K562 (cell line): ENCODE measurements around the gene HMGN2. TPM values are rescaled to one million over a fixed set of nuclear protein-coding genes. Genes with fewer than 3 reads are reported as not detected.
A peak's percentile ranks its signal among the peaks of the same experiment; 100 is the strongest.

Experiments used
- CBX5 ChIP-seq: IDR thresholded peaks from 2 replicates; pipeline ENCODE4 v1.6.1; 2014; ENCODE audit warnings: low read depth, borderline replicate concordance
- FOS ChIP-seq: IDR thresholded peaks from 3 replicates; pipeline ENCODE4 v1.6.1; 2011; ENCODE audit not compliant: insufficient read length; ENCODE audit errors: extremely low read depth
- NFRKB ChIP-seq: fragments of 450-650 bp; IDR thresholded peaks from 2 replicates; pipeline ENCODE4 v1.6.1; 2016; ENCODE audit warnings: low read depth
- NFYB ChIP-seq: IDR thresholded peaks from 2 replicates; pipeline ENCODE4 v1.6.1; 2011; ENCODE audit warnings: mild to moderate bottlenecking, moderate library complexity; ENCODE audit not compliant: insufficient read length; ENCODE audit errors: extremely low read depth
- POLR2AphosphoS5 ChIP-seq: IDR thresholded peaks from 2 replicates; pipeline ENCODE4 v1.6.1; 2011; ENCODE audit warnings: mild to moderate bottlenecking, low read depth, low read length, moderate library complexity; ENCODE audit not compliant: control insufficient read depth, insufficient read depth
- POLR2B ChIP-seq: fragments of 450-650 bp; IDR thresholded peaks from 2 replicates; pipeline ENCODE4 v1.6.1; 2018; ENCODE audit warnings: low read depth; ENCODE audit not compliant: partially characterized antibody
- SMAD3 ChIP-seq: fragments of 450-650 bp; formaldehyde crosslinking; conservative IDR thresholded peaks from 2 replicates; pipeline ENCODE4 v1.4.0; 2020; ENCODE audit warnings: mild to moderate bottlenecking
- TARDBP ChIP-seq: fragments of 450-650 bp; IDR thresholded peaks from 2 replicates; pipeline ENCODE4 v1.6.1; 2016
- TEAD2 ChIP-seq: fragments of 450-650 bp; IDR thresholded peaks from 2 replicates; pipeline ENCODE4 v1.6.1; 2016; ENCODE audit warnings: missing genetic modification characterization, control low read depth, missing compliant biosample characterization
- YY1 ChIP-seq, 3 experiments: IDR thresholded peaks; 2 replicates each; pipeline ENCODE4 v1.6.1; 2011; ENCODE audit warnings: low read length in 2 of 3, mild to moderate bottlenecking in 2 of 3, moderate library complexity in 2 of 3, borderline replicate concordance in 1 of 3, control low read depth in 1 of 3, low read depth in 1 of 3; ENCODE audit not compliant: insufficient read depth in 3 of 3, insufficient replicate concordance in 2 of 3, control insufficient read depth in 1 of 3, insufficient read length in 1 of 3; ENCODE audit errors: extremely low read depth in 1 of 3
- ZNF311 ChIP-seq: fragments of 250-450 bp; sonication (Bioruptor Pico); IDR thresholded peaks from 2 replicates; pipeline ENCODE4 v1.4.0; 2020; ENCODE audit warnings: mild to moderate bottlenecking, moderate library complexity
- polyA plus RNA-seq, 8 experiments: library from polyadenylated mRNA; depleted of rRNA in 4 of 8; stranded (reverse) in 5 of 8; unstranded in 3 of 8; fragments of >200 nt; fragmentation: Nextera tagmentation in 2 of 8; fragmentation: Illumina TruSeq in 1 of 8; extraction: Ambion mirVana in 2 of 8; extraction: Trizol in 1 of 8; gene quantifications; 2 replicates each; pipeline versions ENCODE4 v1.2.1 to v1.2.3, GENCODE V29; 2011 to 2014; ENCODE audit warnings: inconsistent platforms in 1 of 8, missing spikeins in 1 of 8
- total RNA-seq, 7 experiments: library from RNA; depleted of rRNA in 6 of 7; stranded (reverse); fragments of >200 nt in 6 of 7; fragmentation: Illumina TruSeq in 2 of 7; extraction: Trizol in 2 of 7; gene quantifications; 2 replicates each; pipeline versions ENCODE4 v1.2.1 to v1.2.3, GENCODE V29; 2011 to 2021; ENCODE audit warnings: low replicate concordance in 1 of 7
- TF ChIP-seq, protein P1 (sequence below): fragments of 200-800 bp; sonication (Bioruptor generic); IDR thresholded peaks from 2 replicates; pipeline ENCODE4 v1.6.1; 2017; ENCODE audit warnings: missing genetic modification characterization, missing compliant biosample characterization
- TF ChIP-seq, protein P2 (sequence below): fragments of 450-650 bp; IDR thresholded peaks from 2 replicates; pipeline ENCODE4 v1.6.1; 2017; ENCODE audit warnings: antibody characterized with exemption, mild to moderate bottlenecking
- TF ChIP-seq, protein P3 (sequence below): fragments of 450-650 bp; IDR thresholded peaks from 2 replicates; pipeline ENCODE4 v1.6.1; 2017; ENCODE audit warnings: mild to moderate bottlenecking, moderate library complexity
- TF ChIP-seq, protein P4 (sequence below), 2 experiments: fragments of 450-650 bp in 1 of 2; IDR thresholded peaks; 2 replicates each; pipeline ENCODE4 v1.6.1; 2011 to 2017; ENCODE audit warnings: low read depth in 2 of 2, antibody characterized with exemption in 1 of 2, borderline replicate concordance in 1 of 2, low read length in 1 of 2, mild to moderate bottlenecking in 1 of 2, mixed read lengths in 1 of 2; ENCODE audit not compliant: control insufficient read depth in 1 of 2

The HMGN2 gene
- total and polyA plus RNA-seq, 9 of the 15 experiments (the other 6 are each of a cell fraction or from before 2014, with no cell fraction given) = 370 to 1,354 (median 965) TPM

DNA sequence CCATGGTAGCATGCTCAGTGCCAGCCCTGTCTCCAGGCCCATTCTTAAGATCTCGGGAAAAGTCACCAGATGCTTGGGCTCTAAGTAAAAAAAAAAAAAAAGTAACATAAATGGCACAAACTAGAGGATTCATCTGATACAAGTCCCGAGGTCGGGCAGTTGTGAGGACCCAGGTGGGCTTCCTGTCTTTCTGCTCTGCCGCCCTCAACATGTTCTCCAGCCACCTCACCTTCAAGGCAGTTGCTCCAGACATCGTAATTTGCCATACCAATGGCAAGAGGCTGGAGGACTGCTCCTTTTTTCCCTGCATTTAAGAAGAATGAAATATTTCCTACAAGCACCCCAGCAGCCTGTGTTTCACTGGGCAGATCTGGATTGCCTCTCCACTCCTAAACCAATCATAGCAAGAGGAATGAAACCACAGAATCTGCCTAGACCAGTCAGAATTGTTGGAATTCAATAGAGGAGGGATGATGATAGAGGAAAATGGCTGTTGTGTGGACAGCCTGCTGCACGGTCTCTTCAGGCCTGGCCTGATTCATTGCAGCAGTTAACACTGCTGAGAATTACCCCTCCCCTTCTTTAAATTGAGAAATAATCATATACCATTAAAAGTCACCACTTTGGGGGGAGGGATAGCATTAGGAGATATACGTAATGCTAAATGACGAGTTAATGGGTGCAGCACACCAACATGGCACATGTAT is 5.4 kb downstream of the HMGN2 start (continued):
- TF ChIP-seq, protein P1, sequence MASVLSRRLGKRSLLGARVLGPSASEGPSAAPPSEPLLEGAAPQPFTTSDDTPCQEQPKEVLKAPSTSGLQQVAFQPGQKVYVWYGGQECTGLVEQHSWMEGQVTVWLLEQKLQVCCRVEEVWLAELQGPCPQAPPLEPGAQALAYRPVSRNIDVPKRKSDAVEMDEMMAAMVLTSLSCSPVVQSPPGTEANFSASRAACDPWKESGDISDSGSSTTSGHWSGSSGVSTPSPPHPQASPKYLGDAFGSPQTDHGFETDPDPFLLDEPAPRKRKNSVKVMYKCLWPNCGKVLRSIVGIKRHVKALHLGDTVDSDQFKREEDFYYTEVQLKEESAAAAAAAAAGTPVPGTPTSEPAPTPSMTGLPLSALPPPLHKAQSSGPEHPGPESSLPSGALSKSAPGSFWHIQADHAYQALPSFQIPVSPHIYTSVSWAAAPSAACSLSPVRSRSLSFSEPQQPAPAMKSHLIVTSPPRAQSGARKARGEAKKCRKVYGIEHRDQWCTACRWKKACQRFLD = peak; percentile 66; the same call in 1 of the 2 replicates
- TF ChIP-seq SMAD3 = peak; percentile 68; the same call in 1 of the 2 replicates
- peak; percentile 49; the same call in 1 of the 2 replicates for TF ChIP-seq POLR2AphosphoS5
- TF ChIP-seq POLR2B = peak; percentile 47
- TF ChIP-seq NFRKB = no peak
- TF ChIP-seq FOS = no peak
- TF ChIP-seq NFYB = peak; percentile 39
- no peak for TF ChIP-seq TEAD2 (tag)
- TF ChIP-seq, protein P2, sequence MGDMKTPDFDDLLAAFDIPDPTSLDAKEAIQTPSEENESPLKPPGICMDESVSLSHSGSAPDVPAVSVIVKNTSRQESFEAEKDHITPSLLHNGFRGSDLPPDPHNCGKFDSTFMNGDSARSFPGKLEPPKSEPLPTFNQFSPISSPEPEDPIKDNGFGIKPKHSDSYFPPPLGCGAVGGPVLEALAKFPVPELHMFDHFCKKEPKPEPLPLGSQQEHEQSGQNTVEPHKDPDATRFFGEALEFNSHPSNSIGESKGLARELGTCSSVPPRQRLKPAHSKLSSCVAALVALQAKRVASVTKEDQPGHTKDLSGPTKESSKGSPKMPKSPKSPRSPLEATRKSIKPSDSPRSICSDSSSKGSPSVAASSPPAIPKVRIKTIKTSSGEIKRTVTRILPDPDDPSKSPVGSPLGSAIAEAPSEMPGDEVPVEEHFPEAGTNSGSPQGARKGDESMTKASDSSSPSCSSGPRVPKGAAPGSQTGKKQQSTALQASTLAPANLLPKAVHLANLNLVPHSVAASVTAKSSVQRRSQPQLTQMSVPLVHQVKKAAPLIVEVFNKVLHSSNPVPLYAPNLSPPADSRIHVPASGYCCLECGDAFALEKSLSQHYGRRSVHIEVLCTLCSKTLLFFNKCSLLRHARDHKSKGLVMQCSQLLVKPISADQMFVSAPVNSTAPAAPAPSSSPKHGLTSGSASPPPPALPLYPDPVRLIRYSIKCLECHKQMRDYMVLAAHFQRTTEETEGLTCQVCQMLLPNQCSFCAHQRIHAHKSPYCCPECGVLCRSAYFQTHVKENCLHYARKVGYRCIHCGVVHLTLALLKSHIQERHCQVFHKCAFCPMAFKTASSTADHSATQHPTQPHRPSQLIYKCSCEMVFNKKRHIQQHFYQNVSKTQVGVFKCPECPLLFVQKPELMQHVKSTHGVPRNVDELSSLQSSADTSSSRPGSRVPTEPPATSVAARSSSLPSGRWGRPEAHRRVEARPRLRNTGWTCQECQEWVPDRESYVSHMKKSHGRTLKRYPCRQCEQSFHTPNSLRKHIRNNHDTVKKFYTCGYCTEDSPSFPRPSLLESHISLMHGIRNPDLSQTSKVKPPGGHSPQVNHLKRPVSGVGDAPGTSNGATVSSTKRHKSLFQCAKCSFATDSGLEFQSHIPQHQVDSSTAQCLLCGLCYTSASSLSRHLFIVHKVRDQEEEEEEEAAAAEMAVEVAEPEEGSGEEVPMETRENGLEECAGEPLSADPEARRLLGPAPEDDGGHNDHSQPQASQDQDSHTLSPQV = peak; percentile 72
- peak in 1 of 3 experiments; percentile 40 for TF ChIP-seq YY1 (IDR thresholded peaks at IDR 0.05; ENCODE audit: borderline replicate concordance in 1 of 3, control insufficient read depth in 1 of 3, extremely low read depth in 1 of 3, insufficient read depth in 3 of 3, insufficient read length in 1 of 3, insufficient replicate concordance in 2 of 3, low read depth in 1 of 3, low read length in 2 of 3)
- TF ChIP-seq, protein P3, sequence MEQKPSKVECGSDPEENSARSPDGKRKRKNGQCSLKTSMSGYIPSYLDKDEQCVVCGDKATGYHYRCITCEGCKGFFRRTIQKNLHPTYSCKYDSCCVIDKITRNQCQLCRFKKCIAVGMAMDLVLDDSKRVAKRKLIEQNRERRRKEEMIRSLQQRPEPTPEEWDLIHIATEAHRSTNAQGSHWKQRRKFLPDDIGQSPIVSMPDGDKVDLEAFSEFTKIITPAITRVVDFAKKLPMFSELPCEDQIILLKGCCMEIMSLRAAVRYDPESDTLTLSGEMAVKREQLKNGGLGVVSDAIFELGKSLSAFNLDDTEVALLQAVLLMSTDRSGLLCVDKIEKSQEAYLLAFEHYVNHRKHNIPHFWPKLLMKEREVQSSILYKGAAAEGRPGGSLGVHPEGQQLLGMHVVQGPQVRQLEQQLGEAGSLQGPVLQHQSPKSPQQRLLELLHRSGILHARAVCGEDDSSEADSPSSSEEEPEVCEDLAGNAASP = no peak
- TF ChIP-seq ZNF311 = peak; percentile 16; the same call in 1 of the 2 replicates
- no peak for TF ChIP-seq TARDBP
- TF ChIP-seq, protein P4, sequence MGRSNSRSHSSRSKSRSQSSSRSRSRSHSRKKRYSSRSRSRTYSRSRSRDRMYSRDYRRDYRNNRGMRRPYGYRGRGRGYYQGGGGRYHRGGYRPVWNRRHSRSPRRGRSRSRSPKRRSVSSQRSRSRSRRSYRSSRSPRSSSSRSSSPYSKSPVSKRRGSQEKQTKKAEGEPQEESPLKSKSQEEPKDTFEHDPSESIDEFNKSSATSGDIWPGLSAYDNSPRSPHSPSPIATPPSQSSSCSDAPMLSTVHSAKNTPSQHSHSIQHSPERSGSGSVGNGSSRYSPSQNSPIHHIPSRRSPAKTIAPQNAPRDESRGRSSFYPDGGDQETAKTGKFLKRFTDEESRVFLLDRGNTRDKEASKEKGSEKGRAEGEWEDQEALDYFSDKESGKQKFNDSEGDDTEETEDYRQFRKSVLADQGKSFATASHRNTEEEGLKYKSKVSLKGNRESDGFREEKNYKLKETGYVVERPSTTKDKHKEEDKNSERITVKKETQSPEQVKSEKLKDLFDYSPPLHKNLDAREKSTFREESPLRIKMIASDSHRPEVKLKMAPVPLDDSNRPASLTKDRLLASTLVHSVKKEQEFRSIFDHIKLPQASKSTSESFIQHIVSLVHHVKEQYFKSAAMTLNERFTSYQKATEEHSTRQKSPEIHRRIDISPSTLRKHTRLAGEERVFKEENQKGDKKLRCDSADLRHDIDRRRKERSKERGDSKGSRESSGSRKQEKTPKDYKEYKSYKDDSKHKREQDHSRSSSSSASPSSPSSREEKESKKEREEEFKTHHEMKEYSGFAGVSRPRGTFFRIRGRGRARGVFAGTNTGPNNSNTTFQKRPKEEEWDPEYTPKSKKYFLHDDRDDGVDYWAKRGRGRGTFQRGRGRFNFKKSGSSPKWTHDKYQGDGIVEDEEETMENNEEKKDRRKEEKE (IDR thresholded peaks at IDR 0.05; ENCODE audit: borderline replicate concordance in 1 of 2, control insufficient read depth in 1 of 2, low read depth in 2 of 2, low read length in 1 of 2) = 0 out of 4 replicates have a peak, but pooled peaks of 1 of the 2 experiments have one; percentile 9
- TF ChIP-seq CBX5 = no peak
- TF ChIP-seq, all 486 proteins: peak for 31
